K562 (cell line): ENCODE data around the gene ARPC1A. TPM values are rescaled to one million over a fixed set of nuclear protein-coding genes. Genes with fewer than 3 reads are reported as not detected.

Experiments
- CBX8 ChIP-seq: fragments of 200-600 bp; sonication (generic); IDR thresholded peaks from 2 replicates; pipeline ENCODE4 v1.6.1; 2012; ENCODE audit warnings: borderline replicate concordance, mixed run types, low read depth, mild to moderate bottlenecking, moderate library complexity, mixed read lengths, low read length, control low read depth, inconsistent platforms; ENCODE audit not compliant: poor library complexity, severe bottlenecking; ENCODE audit errors: extremely low read depth
- CEBPG ChIP-seq, 3 experiments: fragments of 200-800 bp in 1 of 3; sonication (Bioruptor generic) in 1 of 3; sonication (generic) in 1 of 3; formaldehyde crosslinking in 1 of 3; IDR thresholded peaks in 2 of 3; conservative IDR thresholded peaks in 1 of 3; 2 replicates each; pipeline versions ENCODE4 v1.6.1 to v1.8.0; 2016 to 2022; ENCODE audit warnings: missing compliant biosample characterization in 2 of 3, missing genetic modification characterization in 2 of 3, mild to moderate bottlenecking in 1 of 3, missing genetic modification reagents in 1 of 3
- GABPB1 ChIP-seq: sonication (generic); formaldehyde crosslinking; IDR thresholded peaks from 2 replicates; pipeline ENCODE4 v1.8.0; 2022; ENCODE audit warnings: mild to moderate bottlenecking, missing genetic modification reagents
- JUNB ChIP-seq: fragments of 450-650 bp; formaldehyde crosslinking; conservative IDR thresholded peaks from 2 replicates; pipeline ENCODE4 v1.4.0; 2020; ENCODE audit warnings: mild to moderate bottlenecking
- PCBP1 ChIP-seq: fragments of 200-400 bp; formaldehyde crosslinking; IDR thresholded peaks from 2 replicates; pipeline ENCODE4 v1.6.1; 2018; ENCODE audit warnings: mild to moderate bottlenecking, low read depth, low read length; ENCODE audit not compliant: poor library complexity, severe bottlenecking
- TEAD1 ChIP-seq, 2 experiments: fragments of 450-650 bp in 1 of 2; sonication (generic) in 1 of 2; formaldehyde crosslinking; IDR thresholded peaks; 2 replicates each; pipeline versions ENCODE4 v1.4.0 to v1.8.0; 2020 to 2022; ENCODE audit warnings: mild to moderate bottlenecking in 2 of 2, missing genetic modification reagents in 1 of 2
- ZBTB17 ChIP-seq: fragments of 450-650 bp; formaldehyde crosslinking; IDR thresholded peaks from 2 replicates; pipeline ENCODE4 v1.4.0; 2020; ENCODE audit warnings: mild to moderate bottlenecking
- polyA plus RNA-seq, 8 experiments: library from polyadenylated mRNA; depleted of rRNA in 4 of 8; stranded (reverse) in 5 of 8; unstranded in 3 of 8; fragments of >200 nt; fragmentation: Nextera tagmentation in 2 of 8; fragmentation: Illumina TruSeq in 1 of 8; extraction: Ambion mirVana in 2 of 8; extraction: Trizol in 1 of 8; gene quantifications; 2 replicates each; pipeline versions ENCODE4 v1.2.1 to v1.2.3, GENCODE V29; 2011 to 2014; ENCODE audit warnings: inconsistent platforms in 1 of 8, missing spikeins in 1 of 8
- total RNA-seq, 7 experiments: library from RNA; depleted of rRNA in 6 of 7; stranded (reverse); fragments of >200 nt in 6 of 7; fragmentation: Illumina TruSeq in 2 of 7; extraction: Trizol in 2 of 7; gene quantifications; 2 replicates each; pipeline versions ENCODE4 v1.2.1 to v1.2.3, GENCODE V29; 2011 to 2021; ENCODE audit warnings: low replicate concordance in 1 of 7
- TF ChIP-seq, protein P1 (sequence below), 2 experiments: fragments of 450-650 bp; conservative IDR thresholded peaks; 2 replicates each; pipeline ENCODE4 v1.6.1; 2017; ENCODE audit warnings: mild to moderate bottlenecking in 2 of 2, moderate library complexity in 2 of 2
- TF ChIP-seq, protein P2 (sequence below): fragments of 450-650 bp; IDR thresholded peaks from 2 replicates; pipeline ENCODE4 v1.6.1; 2016; ENCODE audit warnings: low read depth
- TF ChIP-seq, protein P3 (sequence below), 2 experiments: IDR thresholded peaks in 1 of 2; conservative IDR thresholded peaks in 1 of 2; 2 replicates each; pipeline ENCODE4 v1.6.1; 2016; ENCODE audit warnings: low read depth in 2 of 2, mild to moderate bottlenecking in 1 of 2, missing compliant biosample characterization in 1 of 2, missing genetic modification characterization in 1 of 2, moderate library complexity in 1 of 2

The ARPC1A gene
- total and polyA plus RNA-seq, 9 of the 15 experiments (the other 6 are each of a cell fraction or from before 2014, with no cell fraction given): 39.5 to 151 (median 86.1) TPM

DNA sequence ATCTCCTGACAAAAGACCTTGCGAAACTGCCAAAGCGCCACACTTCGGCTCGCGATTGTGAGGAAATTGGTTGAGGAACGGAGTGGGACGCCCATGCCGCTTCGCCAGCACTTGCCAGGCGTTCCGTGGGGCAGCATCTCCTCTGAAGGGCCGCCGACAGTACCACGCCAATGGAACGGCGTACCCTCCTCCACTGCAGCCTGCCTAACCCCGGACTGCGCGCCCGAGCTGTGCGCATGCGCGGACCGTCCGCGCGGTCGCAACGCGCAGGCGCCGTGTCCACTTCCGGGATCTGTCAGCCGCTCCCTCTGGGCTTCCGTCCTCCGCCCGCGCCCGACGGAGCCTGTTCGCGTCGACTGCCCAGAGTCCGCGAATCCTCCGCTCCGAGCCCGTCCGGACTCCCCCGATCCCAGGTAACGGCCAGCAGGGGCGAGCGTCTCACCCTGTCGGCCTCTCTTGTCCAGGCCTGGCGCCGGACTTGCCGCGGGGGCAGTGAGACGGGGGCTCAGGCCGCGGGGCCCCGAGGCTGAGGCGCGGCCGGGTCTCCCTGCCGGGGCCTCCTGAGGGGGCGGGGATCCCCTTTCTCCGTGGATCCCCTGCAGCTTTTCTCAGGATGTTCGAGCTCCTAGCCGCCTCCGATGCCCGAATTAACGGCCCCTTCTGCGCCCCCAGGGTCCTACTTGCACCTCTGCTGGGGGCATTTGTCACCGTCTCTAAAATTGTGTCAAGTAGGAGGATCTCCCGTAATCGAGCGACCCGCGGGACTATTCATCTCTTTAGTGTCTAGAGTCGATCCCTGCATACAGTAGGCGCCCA is at the start of gene ARPC1A (continued):
- TF ChIP-seq, protein P1, sequence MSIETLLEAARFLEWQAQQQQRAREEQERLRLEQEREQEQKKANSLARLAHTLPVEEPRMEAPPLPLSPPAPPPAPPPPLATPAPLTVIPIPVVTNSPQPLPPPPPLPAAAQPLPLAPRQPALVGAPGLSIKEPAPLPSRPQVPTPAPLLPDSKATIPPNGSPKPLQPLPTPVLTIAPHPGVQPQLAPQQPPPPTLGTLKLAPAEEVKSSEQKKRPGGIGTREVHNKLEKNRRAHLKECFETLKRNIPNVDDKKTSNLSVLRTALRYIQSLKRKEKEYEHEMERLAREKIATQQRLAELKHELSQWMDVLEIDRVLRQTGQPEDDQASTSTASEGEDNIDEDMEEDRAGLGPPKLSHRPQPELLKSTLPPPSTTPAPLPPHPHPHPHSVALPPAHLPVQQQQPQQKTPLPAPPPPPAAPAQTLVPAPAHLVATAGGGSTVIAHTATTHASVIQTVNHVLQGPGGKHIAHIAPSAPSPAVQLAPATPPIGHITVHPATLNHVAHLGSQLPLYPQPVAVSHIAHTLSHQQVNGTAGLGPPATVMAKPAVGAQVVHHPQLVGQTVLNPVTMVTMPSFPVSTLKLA (conservative IDR thresholded peaks at IDR 0.05): peak; percentile 32 to 73; a peak in 3 of 4 replicates
- peak in 1 of 2 experiments; percentile 71; a peak in 1 of 4 replicates for TF ChIP-seq TEAD1 (CRISPR knock-in tag; IDR thresholded peaks at IDR 0.05)
- TF ChIP-seq ZBTB17 (CRISPR knock-in tag): peak; percentile 81; the same call in 1 of the 2 replicates
- TF ChIP-seq, protein P2, sequence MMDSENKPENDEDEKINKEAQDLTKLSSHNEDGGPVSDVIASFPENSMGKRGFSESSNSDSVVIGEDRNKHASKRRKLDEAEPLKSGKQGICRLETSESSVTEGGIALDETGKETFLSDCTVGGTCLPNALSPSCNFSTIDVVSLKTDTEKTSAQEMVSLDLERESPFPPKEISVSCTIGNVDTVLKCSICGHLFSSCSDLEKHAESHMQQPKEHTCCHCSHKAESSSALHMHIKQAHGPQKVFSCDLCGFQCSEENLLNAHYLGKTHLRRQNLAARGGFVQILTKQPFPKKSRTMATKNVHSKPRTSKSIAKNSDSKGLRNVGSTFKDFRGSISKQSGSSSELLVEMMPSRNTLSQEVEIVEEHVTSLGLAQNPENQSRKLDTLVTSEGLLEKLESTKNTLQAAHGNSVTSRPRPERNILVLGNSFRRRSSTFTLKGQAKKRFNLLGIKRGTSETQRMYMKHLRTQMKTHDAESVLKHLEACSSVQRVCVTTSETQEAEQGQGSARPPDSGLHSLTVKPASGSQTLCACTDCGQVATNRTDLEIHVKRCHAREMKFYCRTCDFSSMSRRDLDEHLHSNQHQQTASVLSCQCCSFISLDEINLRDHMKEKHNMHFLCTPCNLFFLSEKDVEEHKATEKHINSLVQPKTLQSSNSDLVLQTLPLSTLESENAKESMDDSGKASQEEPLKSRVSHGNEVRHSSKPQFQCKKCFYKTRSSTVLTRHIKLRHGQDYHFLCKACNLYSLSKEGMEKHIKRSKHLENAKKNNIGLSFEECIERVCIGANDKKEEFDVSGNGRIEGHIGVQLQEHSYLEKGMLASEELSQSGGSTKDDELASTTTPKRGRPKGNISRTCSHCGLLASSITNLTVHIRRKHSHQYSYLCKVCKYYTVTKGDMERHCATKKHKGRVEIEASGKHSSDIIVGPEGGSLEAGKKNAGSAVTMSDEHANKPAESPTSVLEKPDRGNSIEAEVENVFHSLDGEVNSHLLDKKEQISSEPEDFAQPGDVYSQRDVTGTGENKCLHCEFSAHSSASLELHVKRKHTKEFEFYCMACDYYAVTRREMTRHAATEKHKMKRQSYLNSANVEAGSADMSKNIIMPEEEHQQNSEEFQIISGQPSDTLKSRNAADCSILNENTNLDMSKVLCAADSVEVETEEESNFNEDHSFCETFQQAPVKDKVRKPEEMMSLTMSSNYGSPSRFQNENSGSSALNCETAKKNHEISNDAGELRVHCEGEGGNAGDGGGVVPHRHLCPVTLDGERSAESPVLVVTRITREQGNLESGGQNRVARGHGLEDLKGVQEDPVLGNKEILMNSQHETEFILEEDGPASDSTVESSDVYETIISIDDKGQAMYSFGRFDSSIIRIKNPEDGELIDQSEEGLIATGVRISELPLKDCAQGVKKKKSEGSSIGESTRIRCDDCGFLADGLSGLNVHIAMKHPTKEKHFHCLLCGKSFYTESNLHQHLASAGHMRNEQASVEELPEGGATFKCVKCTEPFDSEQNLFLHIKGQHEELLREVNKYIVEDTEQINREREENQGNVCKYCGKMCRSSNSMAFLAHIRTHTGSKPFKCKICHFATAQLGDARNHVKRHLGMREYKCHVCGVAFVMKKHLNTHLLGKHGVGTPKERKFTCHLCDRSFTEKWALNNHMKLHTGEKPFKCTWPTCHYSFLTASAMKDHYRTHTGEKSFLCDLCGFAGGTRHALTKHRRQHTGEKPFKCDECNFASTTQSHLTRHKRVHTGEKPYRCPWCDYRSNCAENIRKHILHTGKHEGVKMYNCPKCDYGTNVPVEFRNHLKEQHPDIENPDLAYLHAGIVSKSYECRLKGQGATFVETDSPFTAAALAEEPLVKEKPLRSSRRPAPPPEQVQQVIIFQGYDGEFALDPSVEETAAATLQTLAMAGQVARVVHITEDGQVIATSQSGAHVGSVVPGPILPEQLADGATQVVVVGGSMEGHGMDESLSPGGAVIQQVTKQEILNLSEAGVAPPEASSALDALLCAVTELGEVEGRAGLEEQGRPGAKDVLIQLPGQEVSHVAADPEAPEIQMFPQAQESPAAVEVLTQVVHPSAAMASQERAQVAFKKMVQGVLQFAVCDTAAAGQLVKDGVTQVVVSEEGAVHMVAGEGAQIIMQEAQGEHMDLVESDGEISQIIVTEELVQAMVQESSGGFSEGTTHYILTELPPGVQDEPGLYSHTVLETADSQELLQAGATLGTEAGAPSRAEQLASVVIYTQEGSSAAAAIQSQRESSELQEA: peak; percentile 97
- TF ChIP-seq PCBP1: peak; percentile 61
- TF ChIP-seq GABPB1 (CRISPR knock-in tag): peak; percentile 87
- TF ChIP-seq JUNB (CRISPR knock-in tag): 0 out of 2 replicates have a peak, but pooled peaks have one; percentile 7
- TF ChIP-seq CEBPG (CRISPR knock-in tag; IDR thresholded peaks at IDR 0.05): 0 out of 2 replicates have a peak, but pooled peaks have one; percentile 7
- peak in 1 of 2 experiments; percentile 59; a peak in 2 of 4 replicates for TF ChIP-seq CEBPG (tag; conservative IDR thresholded peaks at IDR 0.05 in 1 of 2, IDR thresholded peaks at IDR 0.05 in 1 of 2)
- no peak for TF ChIP-seq CBX8
- TF ChIP-seq, protein P3, sequence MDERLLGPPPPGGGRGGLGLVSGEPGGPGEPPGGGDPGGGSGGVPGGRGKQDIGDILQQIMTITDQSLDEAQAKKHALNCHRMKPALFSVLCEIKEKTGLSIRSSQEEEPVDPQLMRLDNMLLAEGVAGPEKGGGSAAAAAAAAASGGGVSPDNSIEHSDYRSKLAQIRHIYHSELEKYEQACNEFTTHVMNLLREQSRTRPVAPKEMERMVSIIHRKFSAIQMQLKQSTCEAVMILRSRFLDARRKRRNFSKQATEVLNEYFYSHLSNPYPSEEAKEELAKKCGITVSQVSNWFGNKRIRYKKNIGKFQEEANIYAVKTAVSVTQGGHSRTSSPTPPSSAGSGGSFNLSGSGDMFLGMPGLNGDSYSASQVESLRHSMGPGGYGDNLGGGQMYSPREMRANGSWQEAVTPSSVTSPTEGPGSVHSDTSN (CRISPR knock-in tag; IDR thresholded peaks at IDR 0.05; ENCODE audit: low read depth): no peak
- TF ChIP-seq, protein P3 (tag; conservative IDR thresholded peaks at IDR 0.05; ENCODE audit: low read depth): no peak
